ENCODE results near the gene EXOC3L1. TPM values are rescaled to one million over a fixed set of nuclear protein-coding genes. Genes with fewer than 3 reads are reported as not detected.
A peak's percentile ranks its signal among the peaks of the same experiment; 100 is the strongest.

The EXOC3L1 gene
- total and polyA plus RNA-seq, 2 of the 13 experiments (the other 11 are each of a cell fraction or from before 2014, with no cell fraction given): 0.12 TPM; not detected in 1

DNA sequence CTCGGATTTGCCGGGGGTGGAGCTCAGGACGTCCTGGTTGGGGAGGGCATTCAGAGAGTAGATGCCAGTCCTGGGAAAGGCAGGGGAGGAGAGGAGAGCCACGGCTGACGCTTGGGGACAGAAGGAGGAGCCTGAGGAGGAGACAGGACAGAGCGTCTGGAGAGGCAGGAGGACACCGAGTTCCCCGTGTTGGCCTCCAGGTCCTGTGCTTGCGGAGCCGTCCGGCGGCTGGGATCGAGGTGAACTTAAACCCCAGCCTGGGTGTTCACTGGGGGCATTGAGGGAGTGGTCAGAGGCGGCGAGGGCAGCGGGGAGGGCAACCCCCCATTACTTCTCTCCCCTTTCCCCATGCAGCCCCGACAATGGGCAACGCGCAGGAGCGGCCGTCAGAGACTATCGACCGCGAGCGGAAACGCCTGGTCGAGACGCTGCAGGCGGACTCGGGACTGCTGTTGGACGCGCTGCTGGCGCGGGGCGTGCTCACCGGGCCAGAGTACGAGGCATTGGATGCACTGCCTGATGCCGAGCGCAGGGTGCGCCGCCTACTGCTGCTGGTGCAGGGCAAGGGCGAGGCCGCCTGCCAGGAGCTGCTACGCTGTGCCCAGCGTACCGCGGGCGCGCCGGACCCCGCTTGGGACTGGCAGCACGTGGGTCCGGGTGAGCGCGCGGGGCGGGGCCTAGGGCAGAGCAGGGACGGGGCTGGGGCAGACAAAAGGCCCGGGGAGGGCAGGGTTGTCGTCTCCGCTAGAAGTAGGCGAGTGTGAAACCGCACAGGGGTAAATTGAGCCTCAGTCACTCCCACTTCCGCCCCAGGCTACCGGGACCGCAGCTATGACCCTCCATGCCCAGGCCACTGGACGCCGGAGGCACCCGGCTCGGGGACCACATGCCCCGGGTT lies 15.9 kb downstream of the EXOC3L1 start (continued):
- TF ChIP-seq, protein P1, sequence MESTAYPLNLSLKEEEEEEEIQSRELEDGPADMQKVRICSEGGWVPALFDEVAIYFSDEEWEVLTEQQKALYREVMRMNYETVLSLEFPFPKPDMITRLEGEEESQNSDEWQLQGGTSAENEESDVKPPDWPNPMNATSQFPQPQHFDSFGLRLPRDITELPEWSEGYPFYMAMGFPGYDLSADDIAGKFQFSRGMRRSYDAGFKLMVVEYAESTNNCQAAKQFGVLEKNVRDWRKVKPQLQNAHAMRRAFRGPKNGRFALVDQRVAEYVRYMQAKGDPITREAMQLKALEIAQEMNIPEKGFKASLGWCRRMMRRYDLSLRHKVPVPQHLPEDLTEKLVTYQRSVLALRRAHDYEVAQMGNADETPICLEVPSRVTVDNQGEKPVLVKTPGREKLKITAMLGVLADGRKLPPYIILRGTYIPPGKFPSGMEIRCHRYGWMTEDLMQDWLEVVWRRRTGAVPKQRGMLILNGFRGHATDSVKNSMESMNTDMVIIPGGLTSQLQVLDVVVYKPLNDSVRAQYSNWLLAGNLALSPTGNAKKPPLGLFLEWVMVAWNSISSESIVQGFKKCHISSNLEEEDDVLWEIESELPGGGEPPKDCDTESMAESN (CRISPR knock-in tag; conservative IDR thresholded peaks at IDR 0.05): peak; percentile 98
- no peak for TF ChIP-seq CHD4 (IDR thresholded peaks at IDR 0.05; ENCODE audit: borderline replicate concordance, low read length)
- peak; percentile 96; the same call in 1 of the 2 replicates for TF ChIP-seq ZFP90 (CRISPR knock-in tag; IDR thresholded peaks at IDR 0.05; ENCODE audit: borderline replicate concordance)
- peak; percentile 76 for TF ChIP-seq PAXIP1 (CRISPR knock-in tag; conservative IDR thresholded peaks at IDR 0.05)
- no peak for TF ChIP-seq FOXJ3 (CRISPR knock-in tag; IDR thresholded peaks at IDR 0.05; ENCODE audit: borderline replicate concordance)
- TF ChIP-seq TCF12 (IDR thresholded peaks at IDR 0.05): no peak
- TF ChIP-seq TCF12 (CRISPR knock-in tag; IDR thresholded peaks at IDR 0.05): peak; percentile 64; the same call in 1 of the 2 replicates
- TF ChIP-seq ELF1 (CRISPR knock-in tag; IDR thresholded peaks at IDR 0.05): peak; percentile 70
- no peak for TF ChIP-seq REXO4 (CRISPR knock-in tag; IDR thresholded peaks at IDR 0.05; ENCODE audit: borderline replicate concordance)
- TF ChIP-seq LRRFIP1 (CRISPR knock-in tag; conservative IDR thresholded peaks at IDR 0.05): no peak
- TF ChIP-seq BRD4 (CRISPR knock-in tag; IDR thresholded peaks at IDR 0.05): peak; percentile 22; the same call in 1 of the 2 replicates
- peak; percentile 84 for TF ChIP-seq HOXA7 (CRISPR knock-in tag; IDR thresholded peaks at IDR 0.05)
- TF ChIP-seq ZNF770 (CRISPR knock-in tag; IDR thresholded peaks at IDR 0.05): peak; percentile 27; the same call in 1 of the 2 replicates
- peak; percentile 82 for TF ChIP-seq RAD21 (CRISPR knock-in tag; IDR thresholded peaks at IDR 0.05)
- peak; percentile 97 for TF ChIP-seq ZNF891 (CRISPR knock-in tag; IDR thresholded peaks at IDR 0.05)
- TF ChIP-seq SAFB2 (CRISPR knock-in tag; IDR thresholded peaks at IDR 0.05; ENCODE audit: borderline replicate concordance, low read depth): 0 out of 2 replicates have a peak, but pooled peaks have one; percentile 48
- TF ChIP-seq SIN3B (IDR thresholded peaks at IDR 0.05; ENCODE audit: low read length): no peak
- TF ChIP-seq KDM5B (CRISPR knock-in tag; IDR thresholded peaks at IDR 0.05; ENCODE audit: borderline replicate concordance): peak; percentile 92; the same call in 1 of the 2 replicates

Measured in HepG2 (cell line).